Liver (tissue), 2 donors: ENCODE results near the gene RARS2.

ENCODE experiments used
- CTCF ChIP-seq: fragments of 150-350 bp; IDR thresholded peaks from 2 replicates; pipeline ENCODE4 v1.5.1; 2017; ENCODE audit warnings: improper control_type of control experiment, low read depth, low read length; ENCODE audit not compliant: missing input control
- FOXA1 ChIP-seq: IDR thresholded peaks from 2 replicates; pipeline ENCODE4 v1.6.1; 2016; ENCODE audit warnings: antibody characterized with exemption
- donor health status: healthy.

GRCh38 chr6:87600576-87600975, 10.8 kb upstream of the RARS2 start:
- no peak for TF ChIP-seq CTCF
- TF ChIP-seq FOXA1: no peak
